Neural progenitor cell (in vitro differentiated cells): ENCODE results near the gene ARHGAP42. TPM values are rescaled to one million over a fixed set of nuclear protein-coding genes. Genes with fewer than 3 reads are reported as not detected.

Experiments used
- DNase-seq: peaks from one replicate; pipeline ENCODE4 v3.0.0-alpha.2; 2016; ENCODE audit warnings: low spot score
- H2AFZ ChIP-seq: fragments of 200-600 bp; sonication (generic); replicated peaks from 2 replicates; pipeline ENCODE4 v1.6.1; 2016; ENCODE audit warnings: antibody characterized with exemption
- H3F3A ChIP-seq: fragments of 200-600 bp; sonication (generic); 2 replicates; pipeline ENCODE4 v1.6.1; 2016; ENCODE audit warnings: antibody characterized with exemption, low read depth
- H3K27ac ChIP-seq: fragments of 200-600 bp; sonication (generic); 2 replicates; pipeline ENCODE4 v1.5.1; 2016; ENCODE audit warnings: mild to moderate bottlenecking
- H3K27me3 ChIP-seq: fragments of 200-600 bp; sonication (generic); 2 replicates; pipeline ENCODE4 v1.6.1; 2016; ENCODE audit warnings: mild to moderate bottlenecking, moderate library complexity
- H3K36me3 ChIP-seq: fragments of 200-600 bp; sonication (generic); 2 replicates; pipeline ENCODE4 v1.5.1; 2016
- H3K4me1 ChIP-seq: fragments of 200-600 bp; sonication (generic); 2 replicates; pipeline ENCODE4 v1.6.1; 2016; ENCODE audit warnings: mixed run types
- H3K4me2 ChIP-seq: fragments of 200-600 bp; sonication (generic); 2 replicates; pipeline ENCODE4 v1.6.1; 2016
- H3K4me3 ChIP-seq: fragments of 200-600 bp; sonication (generic); 2 replicates; pipeline ENCODE4 v1.5.1; 2016
- H3K79me2 ChIP-seq: fragments of 200-600 bp; sonication (generic); 2 replicates; pipeline ENCODE4 v1.6.1; 2016; ENCODE audit warnings: low read depth
- H3K9ac ChIP-seq: fragments of 200-600 bp; sonication (generic); 2 replicates; pipeline ENCODE4 v1.6.1; 2016
- H3K9me3 ChIP-seq: fragments of 200-600 bp; sonication (generic); 2 replicates; pipeline ENCODE4 v1.5.1; 2016; ENCODE audit warnings: low read depth
- H4K20me1 ChIP-seq: fragments of 200-600 bp; sonication (generic); 2 replicates; pipeline ENCODE4 v1.6.1; 2016; ENCODE audit warnings: low read depth
- H3K27ac Mint-ChIP-seq: 3 replicates; pipeline ENCODE4 v1.8.0; 2021; ENCODE audit warnings: mixed read lengths
- H3K27me3 Mint-ChIP-seq: 2 replicates; pipeline ENCODE4 v1.8.0; 2022; ENCODE audit warnings: low read depth, mild to moderate bottlenecking, inconsistent platforms, moderate library complexity, mixed read lengths; ENCODE audit not compliant: insufficient read depth
- H3K36me3 Mint-ChIP-seq: 3 replicates; pipeline ENCODE4 v1.8.0; 2021; ENCODE audit warnings: mixed read lengths
- H3K4me1 Mint-ChIP-seq: 3 replicates; pipeline ENCODE4 v1.8.0; 2021; ENCODE audit warnings: mixed read lengths
- H3K4me3 Mint-ChIP-seq: 3 replicates; pipeline ENCODE4 v1.8.0; 2021; ENCODE audit warnings: mild to moderate bottlenecking, moderate library complexity, mixed read lengths
- H3K9me3 Mint-ChIP-seq: 3 replicates; pipeline ENCODE4 v1.8.0; 2020; ENCODE audit warnings: mixed read lengths
- CTCF ChIP-seq: fragments of 200-600 bp; sonication (generic); IDR thresholded peaks from 2 replicates; pipeline ENCODE4 v1.5.1; 2017; ENCODE audit warnings: antibody characterized with exemption, mild to moderate bottlenecking
- EZH2 ChIP-seq: fragments of 200-600 bp; sonication (generic); IDR thresholded peaks from 2 replicates; pipeline ENCODE4 v1.6.1; 2017; ENCODE audit warnings: antibody characterized with exemption, mild to moderate bottlenecking, moderate library complexity
- EZH2phosphoT487 ChIP-seq: fragments of 200-600 bp; sonication (generic); IDR thresholded peaks from 2 replicates; pipeline ENCODE4 v1.6.1; 2017; ENCODE audit warnings: antibody characterized with exemption
- total RNA-seq: library from RNA; depleted of rRNA; stranded (reverse); fragments of >200 nt; gene quantifications from 2 replicates; pipeline ENCODE4 v1.2.3, GENCODE V29; 2015; ENCODE audit warnings: low replicate concordance

Gene ARHGAP42
- total RNA-seq, 1 donor from 2014 or later, result 31.0 TPM

DNA sequence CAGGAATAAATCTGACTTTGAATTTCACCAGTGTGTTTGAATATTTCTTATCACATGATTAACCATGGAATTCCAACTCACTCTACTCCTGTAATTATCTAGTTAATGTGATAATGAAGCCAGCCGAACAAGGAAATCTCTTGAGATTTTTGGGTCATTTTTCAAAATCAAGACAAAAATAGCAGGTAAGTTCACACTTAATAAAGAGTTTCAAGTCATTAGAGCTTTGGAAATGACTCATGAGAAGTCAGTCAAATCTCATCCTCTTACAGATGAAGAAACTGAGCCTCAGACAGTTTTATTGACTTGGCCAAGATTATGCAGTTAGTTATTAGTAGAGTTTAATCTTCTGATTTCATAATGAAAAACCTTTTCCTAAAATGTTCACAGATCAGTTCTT, 148.8 kb downstream of the ARHGAP42 start:
- H3K9me3 ChIP-seq, result no peaks in the 10 kb centered on the region
- no peak overlapping the region for H3K4me3 ChIP-seq
- no peak overlapping the region for H3K27ac ChIP-seq
- no peak overlapping the region for H2AFZ ChIP-seq
- H3K79me2 ChIP-seq, result no peaks in the 10 kb centered on the region
- no peaks in the 10 kb centered on the region for H3K36me3 ChIP-seq
- Mint-ChIP-seq H3K4me3 (no peak overlapping the region), H3K4me1 (no peaks in the 10 kb centered on the region), H3K36me3 (no peaks in the 10 kb centered on the region), H3K27ac (no peak overlapping the region), H3K27me3 (no peaks in the 10 kb centered on the region), H3K9me3 (no peaks in the 10 kb centered on the region)
- no peaks in the 10 kb centered on the region for H3K27me3 ChIP-seq
- TF ChIP-seq EZH2 (no peak), CTCF (no peak), EZH2phosphoT487 (no peak)
- H3K9ac ChIP-seq, result no peak overlapping the region
- no peak for DNase-seq
- no peaks in the 10 kb centered on the region for H3F3A ChIP-seq
- no peak overlapping the region for H3K4me2 ChIP-seq
- H4K20me1 ChIP-seq, result no peaks in the 10 kb centered on the region
- peaks cover 12% of the 10 kb centered on the region for H3K4me1 ChIP-seq

DNA sequence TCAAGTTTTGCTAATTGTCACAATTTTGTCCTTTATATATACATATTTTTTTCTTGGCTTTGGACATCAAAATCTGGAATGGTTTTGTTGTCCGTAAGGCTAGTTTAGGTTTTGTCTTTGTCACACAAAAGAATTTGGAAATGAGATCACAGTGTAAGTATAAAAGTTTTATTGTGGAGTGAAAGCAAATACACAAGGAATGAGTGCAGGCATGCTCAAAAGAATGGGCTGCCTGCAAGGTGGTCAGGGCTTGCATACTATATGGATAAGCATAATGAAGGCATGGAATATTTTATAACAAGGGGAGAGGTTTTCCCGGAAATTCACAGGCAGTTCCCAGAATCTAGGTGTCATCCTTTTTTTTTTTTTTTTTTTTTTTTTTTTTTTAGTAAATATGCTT, 150.2 kb downstream of the ARHGAP42 start:
- H3K27me3 Mint-ChIP-seq, result no peaks in the 10 kb centered on the region
- Histone ChIP-seq H3K27ac (no peak overlapping the region), H4K20me1 (no peaks in the 10 kb centered on the region), H3K9ac (no peak overlapping the region), H3K79me2 (no peaks in the 10 kb centered on the region), H3K9me3 (no peaks in the 10 kb centered on the region), H3F3A (no peaks in the 10 kb centered on the region), H3K4me1 (no peaks in the 10 kb centered on the region), H3K36me3 (no peaks in the 10 kb centered on the region), H2AFZ (no peak overlapping the region), H3K4me2 (no peak overlapping the region), H3K4me3 (no peak overlapping the region), H3K27me3 (no peaks in the 10 kb centered on the region)
- H3K36me3 Mint-ChIP-seq, result no peaks in the 10 kb centered on the region
- no peak for DNase-seq
- no peaks in the 10 kb centered on the region for H3K4me1 Mint-ChIP-seq
- H3K4me3 Mint-ChIP-seq, result no peak overlapping the region
- no peak for TF ChIP-seq EZH2phosphoT487
- no peak overlapping the region for H3K27ac Mint-ChIP-seq
- no peaks in the 10 kb centered on the region for H3K9me3 Mint-ChIP-seq

DNA sequence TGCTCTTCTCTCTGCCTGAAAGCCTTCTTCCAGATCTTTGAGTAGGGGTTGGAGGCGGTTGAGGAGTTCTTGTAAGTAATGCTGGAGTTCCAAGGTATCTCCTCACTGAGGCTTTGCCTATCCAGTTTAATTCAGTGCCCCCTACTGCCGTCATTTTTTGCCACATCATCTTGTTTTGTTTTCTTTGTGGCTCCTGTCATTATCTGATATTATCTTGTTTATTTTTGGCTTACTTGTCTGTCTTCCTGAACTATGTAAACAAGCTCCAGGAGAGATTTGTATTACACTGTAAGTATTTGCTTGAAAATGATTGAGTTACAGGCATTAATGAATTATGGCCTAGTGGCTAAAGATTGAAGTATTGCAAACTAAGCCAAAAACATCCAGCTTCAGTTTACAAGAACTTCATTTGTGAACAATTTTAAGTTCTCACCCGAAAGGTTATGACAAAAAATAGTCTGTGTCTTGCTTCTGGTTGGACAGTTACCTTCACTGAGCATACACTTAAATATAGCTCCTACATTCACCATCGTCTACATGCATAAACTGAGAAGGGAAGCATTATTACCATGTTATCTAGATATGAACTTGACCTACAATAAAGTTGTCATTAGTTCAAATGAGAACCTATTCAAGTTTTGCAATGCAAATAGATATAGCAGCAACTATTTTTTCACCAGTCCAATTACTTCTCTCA, 154.8 kb downstream of the ARHGAP42 start:
- no peak overlapping the region for H3K4me2 ChIP-seq
- no peak for DNase-seq
- no peaks in the 10 kb centered on the region for H3K4me1 Mint-ChIP-seq
- H3K36me3 Mint-ChIP-seq, result no peaks in the 10 kb centered on the region
- no peaks in the 10 kb centered on the region for H3K9me3 Mint-ChIP-seq
- no peak overlapping the region for H3K27ac ChIP-seq
- H3K9ac ChIP-seq, result no peak overlapping the region
- H3K4me1 ChIP-seq, result no peaks in the 10 kb centered on the region
- H3K79me2 ChIP-seq, result no peaks in the 10 kb centered on the region
- no peaks in the 10 kb centered on the region for H3F3A ChIP-seq
- no peak overlapping the region for H3K27ac Mint-ChIP-seq
- no peak overlapping the region for H3K4me3 ChIP-seq
- H3K9me3 ChIP-seq, result no peaks in the 10 kb centered on the region
- no peak overlapping the region for H3K4me3 Mint-ChIP-seq
- H2AFZ ChIP-seq, result no peak overlapping the region
- no peak for TF ChIP-seq EZH2
- no peak for TF ChIP-seq EZH2phosphoT487
- TF ChIP-seq CTCF, result no peak
- no peaks in the 10 kb centered on the region for H4K20me1 ChIP-seq
- no peaks in the 10 kb centered on the region for H3K27me3 Mint-ChIP-seq
- H3K27me3 ChIP-seq, result no peaks in the 10 kb centered on the region
- no peaks in the 10 kb centered on the region for H3K36me3 ChIP-seq

- H3K4me1 ChIP-seq, result no peaks in the 10 kb centered on the region
- Mint-ChIP-seq H3K27ac (no peak overlapping the region), H3K36me3 (no peaks in the 10 kb centered on the region)
Observed at GRCh38 chr11:100847696-100848216, 160.7 kb downstream of the ARHGAP42 start.

More at GRCh38 chr11:100847696-100848216, 160.7 kb downstream of the ARHGAP42 start:
- no peaks in the 10 kb centered on the region for H3F3A ChIP-seq
- no peaks in the 10 kb centered on the region for H3K79me2 ChIP-seq
- no peak overlapping the region for H3K27ac ChIP-seq
- no peak overlapping the region for H3K4me2 ChIP-seq
- TF ChIP-seq CTCF (no peak), EZH2 (no peak)
- no peaks in the 10 kb centered on the region for H3K27me3 ChIP-seq
- H2AFZ ChIP-seq, result no peak overlapping the region
- no peaks in the 10 kb centered on the region for H3K36me3 ChIP-seq
- Mint-ChIP-seq H3K4me1 (no peaks in the 10 kb centered on the region), H3K27me3 (no peaks in the 10 kb centered on the region), H3K4me3 (no peak overlapping the region), H3K9me3 (no peaks in the 10 kb centered on the region)
- H3K9ac ChIP-seq, result no peak overlapping the region
- no peak for DNase-seq
- H3K4me3 ChIP-seq, result no peak overlapping the region
- H3K9me3 ChIP-seq, result no peaks in the 10 kb centered on the region
- no peaks in the 10 kb centered on the region for H4K20me1 ChIP-seq
